H1 (cell line): Measurements from ENCODE around the gene TRIOBP. TPM values are rescaled to one million over a fixed set of nuclear protein-coding genes. Genes with fewer than 3 reads are reported as not detected.

Experiments used
- ASH2L ChIP-seq: fragments of 200-600, 300-600 bp; sonication (generic); IDR thresholded peaks from one replicate; pipeline ENCODE4 v1.7.1; 2017; ENCODE audit warnings: low read length
- POLR2A ChIP-seq, 2 experiments: IDR thresholded peaks; 1 replicate in 1 of 2; 2 replicates in 1 of 2; pipeline ENCODE4 v1.6.1; 2011; ENCODE audit warnings: low read depth in 2 of 2, low read length in 2 of 2, mild to moderate bottlenecking in 2 of 2; ENCODE audit errors: control extremely low read depth in 1 of 2
- polyA plus RNA-seq, 7 experiments: library from polyadenylated mRNA; depleted of rRNA in 3 of 7; stranded (reverse) in 5 of 7; unstranded in 2 of 7; fragments of >200 nt in 5 of 7; fragments of 200-250 nt in 2 of 7; gene quantifications; 1 replicate in 5 of 7; 2 replicates in 1 of 7; 4 replicates in 1 of 7; pipeline versions ENCODE4 v1.2.1 to v1.2.3, GENCODE V29; 2011 to 2013; ENCODE audit warnings: missing spikeins in 2 of 7, mixed read lengths in 2 of 7
- total RNA-seq: library from RNA; stranded (reverse); fragmentation: NEBNext Ultra II Directional; extraction: Animal tissue kit (Norgen Biotek cat#: 25700); gene quantifications from 2 replicates; pipeline ENCODE4 v1.2.1, GENCODE V29; 2021

Gene TRIOBP
- total and polyA plus RNA-seq, 2 of the 8 experiments (the other 6 are each of a cell fraction or from before 2014, with no cell fraction given), result 18.2 to 27.3 TPM

DNA sequence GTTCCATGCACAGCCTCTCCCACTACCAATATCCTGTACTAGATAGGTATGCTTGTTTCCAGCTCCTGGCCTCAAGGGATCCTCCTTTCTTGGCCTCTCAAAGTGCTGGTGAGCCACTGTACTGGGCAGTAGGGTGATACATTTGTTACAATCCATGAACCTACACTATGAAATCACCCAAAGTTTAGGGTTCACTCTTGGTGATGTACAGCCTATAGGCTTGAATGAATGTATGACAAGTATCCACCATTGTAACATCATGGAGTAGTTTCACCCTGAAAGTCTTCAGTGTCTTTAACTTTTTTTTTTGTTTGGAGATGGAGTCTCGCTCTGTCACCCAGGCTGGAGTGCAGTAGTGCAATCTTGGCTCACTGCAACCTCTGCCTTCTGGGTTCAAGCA, 31.8 kb downstream of the TRIOBP start (continued):
- no peak for TF ChIP-seq POLR2A (IDR thresholded peaks at IDR 0.05; ENCODE audit: control extremely low read depth in 1 of 2, low read depth in 2 of 2, low read length in 2 of 2)
- TF ChIP-seq ASH2L, result no peak
